Kidney (tissue), 14 donors: ENCODE data around the gene CYP2A13. TPM values are rescaled to one million over a fixed set of nuclear protein-coding genes. Genes with fewer than 3 reads are reported as not detected.

Experiments
- DNase-seq, 5 donors: peaks; one replicate each; pipeline ENCODE4 v3.0.0-alpha.2; 2013 to 2020
- FAIRE-seq: peaks from 2 replicates; lab custom pipeline; 2012; peaks lifted over from hg19 to GRCh38; lab: Jason Lieb, UNC
- H3K27ac ChIP-seq, 2 donors: one replicate each; pipeline ENCODE4 v1.7.0; 2013; ENCODE audit warnings: low read depth in 2 of 2, low read length in 2 of 2, inconsistent platforms in 1 of 2
- H3K27me3 ChIP-seq: one replicate; pipeline ENCODE4 v1.7.1; 2013; ENCODE audit warnings: low read length, inconsistent platforms; ENCODE audit not compliant: control insufficient read depth, insufficient read depth
- H3K36me3 ChIP-seq, 3 donors: one replicate each; pipeline versions ENCODE4 v1.7.0 to v1.7.1; 2013; ENCODE audit warnings: low read length in 3 of 3, control low read depth in 1 of 3, inconsistent platforms in 1 of 3; ENCODE audit not compliant: insufficient read depth in 3 of 3, control insufficient read depth in 2 of 3
- H3K4me1 ChIP-seq, 3 donors: one replicate each; pipeline versions ENCODE4 v1.7.0 to v1.7.1; 2013; ENCODE audit warnings: low read length in 3 of 3, inconsistent platforms in 1 of 3, low read depth in 1 of 3; ENCODE audit not compliant: control insufficient read depth in 2 of 3, insufficient read depth in 2 of 3
- H3K4me3 ChIP-seq, 3 donors: one replicate each; pipeline versions ENCODE4 v1.7.0 to v1.8.1; 2013; ENCODE audit warnings: low read length in 3 of 3, control low read depth in 1 of 3, inconsistent platforms in 1 of 3
- H3K9ac ChIP-seq, 3 donors: one replicate each; pipeline versions ENCODE4 v1.7.0 to v1.7.1; 2013; ENCODE audit warnings: low read length in 3 of 3, control low read depth in 1 of 3, inconsistent platforms in 1 of 3
- H3K9me3 ChIP-seq, 3 donors: one replicate each; pipeline versions ENCODE4 v1.7.0 to v1.7.1; 2013; ENCODE audit warnings: low read length in 3 of 3, control low read depth in 1 of 3, inconsistent platforms in 1 of 3; ENCODE audit not compliant: control insufficient read depth in 2 of 3, insufficient read depth in 1 of 3
- intact Hi-C: fragments of 100-400 bp; cut with DNase I; formaldehyde crosslinking; loops from one replicate; pipeline ENCODE4 v1.11.1; 2022
- polyA plus RNA-seq: library from polyadenylated mRNA; stranded (reverse); fragments of 350-450 nt; fragmentation: Illumina TruSeq; extraction: RNeasy Lipid Tissue Mini Kit (QIAGEN cat#74804); gene quantifications from one replicate; pipeline ENCODE4 v1.2.3, GENCODE V29; 2014; ENCODE audit warnings: low read depth, low replicate concordance; ENCODE audit not compliant: insufficient read depth
- total RNA-seq: library from RNA; stranded (reverse); fragmentation: NEBNext Ultra II Directional; extraction: Animal tissue kit (Norgen Biotek cat#: 25700); gene quantifications from one replicate; pipeline ENCODE4 v1.2.1, GENCODE V29; 2021
- TF ChIP-seq, protein P1 (sequence below): IDR thresholded peaks from 3 replicates; pipeline ENCODE4 v1.5.1; 2012; ENCODE audit warnings: mild to moderate bottlenecking, moderate library complexity, borderline replicate concordance; ENCODE audit not compliant: insufficient read depth; ENCODE audit errors: extremely low read depth
- donor health status: control.
- donor health status: control.
- donor health status: control.
- donor health status: control.
- donor health status: control.
- donor health status: DM: yes; HTN: yes; CAD: no.
- donor health status: Normal renal cell carcinoma (clear cell type).

CYP2A13 gene
- total and polyA plus RNA-seq, 2 donors from 2014 or later, result not detected

DNA sequence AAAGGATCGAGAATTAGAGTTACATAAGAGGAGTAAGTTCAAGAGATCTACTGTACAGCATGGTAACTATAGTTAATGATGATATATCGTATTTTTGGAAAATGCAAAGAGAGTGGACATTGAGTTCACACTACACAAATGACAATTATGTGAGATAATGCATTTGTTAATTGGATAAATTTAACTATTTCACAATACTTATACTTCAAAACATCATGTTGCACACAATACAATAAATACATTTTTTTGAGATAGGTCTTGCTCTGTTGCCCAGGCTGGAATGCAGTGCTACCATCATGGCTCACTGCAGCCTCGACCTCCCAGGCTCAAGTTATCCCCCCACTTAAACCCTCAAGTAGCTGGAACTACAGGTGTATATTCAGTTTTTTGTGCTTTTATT, 17.9 kb downstream of the CYP2A13 start:
- TF ChIP-seq, protein P1, sequence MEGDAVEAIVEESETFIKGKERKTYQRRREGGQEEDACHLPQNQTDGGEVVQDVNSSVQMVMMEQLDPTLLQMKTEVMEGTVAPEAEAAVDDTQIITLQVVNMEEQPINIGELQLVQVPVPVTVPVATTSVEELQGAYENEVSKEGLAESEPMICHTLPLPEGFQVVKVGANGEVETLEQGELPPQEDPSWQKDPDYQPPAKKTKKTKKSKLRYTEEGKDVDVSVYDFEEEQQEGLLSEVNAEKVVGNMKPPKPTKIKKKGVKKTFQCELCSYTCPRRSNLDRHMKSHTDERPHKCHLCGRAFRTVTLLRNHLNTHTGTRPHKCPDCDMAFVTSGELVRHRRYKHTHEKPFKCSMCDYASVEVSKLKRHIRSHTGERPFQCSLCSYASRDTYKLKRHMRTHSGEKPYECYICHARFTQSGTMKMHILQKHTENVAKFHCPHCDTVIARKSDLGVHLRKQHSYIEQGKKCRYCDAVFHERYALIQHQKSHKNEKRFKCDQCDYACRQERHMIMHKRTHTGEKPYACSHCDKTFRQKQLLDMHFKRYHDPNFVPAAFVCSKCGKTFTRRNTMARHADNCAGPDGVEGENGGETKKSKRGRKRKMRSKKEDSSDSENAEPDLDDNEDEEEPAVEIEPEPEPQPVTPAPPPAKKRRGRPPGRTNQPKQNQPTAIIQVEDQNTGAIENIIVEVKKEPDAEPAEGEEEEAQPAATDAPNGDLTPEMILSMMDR, result no peak
- intact Hi-C loops, result no loop called here
- DNase-seq (no peak), FAIRE-seq (no peak)
- H3K27me3 ChIP-seq, result no peaks in the 10 kb centered on the region
- H3K4me1 ChIP-seq, result no peaks in the 10 kb centered on the region
- no peak overlapping the region for H3K4me3 ChIP-seq
- H3K9ac ChIP-seq, result no peak overlapping the region
- no peaks in the 10 kb centered on the region for H3K36me3 ChIP-seq
- no peak overlapping the region for H3K27ac ChIP-seq
- no peaks in the 10 kb centered on the region for H3K9me3 ChIP-seq

- intact Hi-C loops, result no loop called here
- Histone ChIP-seq H3K4me1 (no peaks in the 10 kb centered on the region), H3K27ac (no peak overlapping the region), H3K9me3 (no peaks in the 10 kb centered on the region), H3K27me3 (no peaks in the 10 kb centered on the region), H3K36me3 (no peaks in the 10 kb centered on the region), H3K4me3 (no peak overlapping the region), H3K9ac (no peak overlapping the region)
- TF ChIP-seq, protein P1, result no peak
- DNase-seq (no peak), FAIRE-seq (no peak)
Measured at GRCh38 chr19:41111296-41111695, 23.0 kb downstream of the CYP2A13 start.

DNA sequence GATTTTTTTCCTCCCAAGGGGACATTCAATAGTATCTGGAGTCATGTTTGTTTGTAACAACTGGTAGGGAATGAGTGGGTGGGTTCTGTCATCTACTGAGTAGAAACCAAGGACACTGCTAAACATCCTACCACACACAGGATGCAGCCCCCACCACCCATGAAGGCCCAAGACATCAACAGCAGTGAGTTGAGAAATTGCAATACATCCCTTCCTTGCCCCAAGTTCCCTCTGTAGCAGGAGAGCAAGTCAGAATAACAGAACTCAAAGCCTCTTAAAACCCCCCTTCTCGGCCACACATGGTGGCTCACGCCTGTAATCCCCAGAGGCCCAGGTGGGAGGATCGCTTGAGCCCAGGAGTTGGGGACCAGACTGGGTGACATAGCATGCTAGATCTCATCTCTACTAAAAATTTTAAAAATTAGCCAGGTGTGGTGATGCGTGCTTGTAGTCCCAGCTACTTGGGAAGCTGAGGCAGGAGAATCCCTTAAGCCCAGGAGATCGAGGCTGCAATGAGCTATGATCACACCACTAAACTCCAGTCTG, 23.6 kb downstream of the CYP2A13 start:
- no peak overlapping the region for H3K4me3 ChIP-seq
- no peaks in the 10 kb centered on the region for H3K27me3 ChIP-seq
- no peak for DNase-seq
- H3K4me1 ChIP-seq, result no peaks in the 10 kb centered on the region
- H3K36me3 ChIP-seq, result no peaks in the 10 kb centered on the region
- FAIRE-seq, result no peak
- no peak overlapping the region for H3K27ac ChIP-seq
- intact Hi-C loops, result no loop called here
- no peaks in the 10 kb centered on the region for H3K9me3 ChIP-seq
- TF ChIP-seq, protein P1, result no peak
- H3K9ac ChIP-seq, result no peak overlapping the region
